Small intestine (tissue), 7 donors: ENCODE measurements around the gene ACACB. TPM values are rescaled to one million over a fixed set of nuclear protein-coding genes. Genes with fewer than 3 reads are reported as not detected.

ENCODE experiments used
- DNase-seq, 2 donors: peaks; one replicate each; pipeline versions ENCODE4 v3.0.0 to v3.0.0-alpha.2; 2013
- FAIRE-seq: peaks from 2 replicates; lab custom pipeline; 2012; peaks lifted over from hg19 to GRCh38; lab: Jason Lieb, UNC
- H3K27ac ChIP-seq, 3 donors: one replicate each; pipeline ENCODE4 v1.5.1; 2013; ENCODE audit warnings: low read length in 2 of 3, mild to moderate bottlenecking in 2 of 3, control low read depth in 1 of 3, inconsistent platforms in 1 of 3, low read depth in 1 of 3, moderate library complexity in 1 of 3
- H3K27me3 ChIP-seq, 3 donors: one replicate each; pipeline ENCODE4 v1.6.1; 2013; ENCODE audit warnings: low read length in 3 of 3, inconsistent platforms in 1 of 3; ENCODE audit not compliant: control insufficient read depth in 3 of 3, insufficient read depth in 3 of 3
- H3K36me3 ChIP-seq, 3 donors: one replicate each; pipeline ENCODE4 v1.6.1; 2013; ENCODE audit warnings: low read length in 3 of 3, inconsistent platforms in 1 of 3, low read depth in 1 of 3, mild to moderate bottlenecking in 1 of 3, moderate library complexity in 1 of 3; ENCODE audit not compliant: control insufficient read depth in 3 of 3, insufficient read depth in 2 of 3
- H3K4me1 ChIP-seq, 3 donors: one replicate each; pipeline ENCODE4 v1.6.1; 2013; ENCODE audit warnings: low read length in 2 of 3, inconsistent platforms in 1 of 3, low read depth in 1 of 3, mild to moderate bottlenecking in 1 of 3, moderate library complexity in 1 of 3; ENCODE audit not compliant: control insufficient read depth in 3 of 3, insufficient read depth in 2 of 3
- H3K4me3 ChIP-seq, 3 donors: one replicate each; pipeline ENCODE4 v1.5.1; 2013; ENCODE audit warnings: low read length in 3 of 3, control low read depth in 1 of 3, inconsistent platforms in 1 of 3, low read depth in 1 of 3, mild to moderate bottlenecking in 1 of 3, moderate library complexity in 1 of 3
- H3K9me3 ChIP-seq, 2 donors: one replicate each; pipeline ENCODE4 v1.6.1; 2013; ENCODE audit warnings: low read depth in 1 of 2, low read length in 1 of 2; ENCODE audit not compliant: control insufficient read depth in 2 of 2, insufficient read depth in 1 of 2
- WGBS, 3 donors: extraction: QIAGEN DNeasy Blood & Tissue Kit; methylation state at CpG; one replicate each; pipeline ENCODE4 v1.1.7; 2013; 5-methylcytosine and 5-hydroxymethylcytosine counted together
- polyA plus RNA-seq, 4 donors: library from polyadenylated mRNA; stranded (reverse) in 3 of 4; unstranded in 1 of 4; fragments of 200-250 nt in 3 of 4; fragments of 120-200 nt in 1 of 4; gene quantifications; one replicate each; pipeline versions ENCODE4 v1.2.1 to v1.2.3, GENCODE V29; 2013
- donor health status: healthy with polysubstance abuse.
- donor health status: control.
- donor health status: control.
- donor health status: Bipolar disorder and iron deficiency.
- donor health status: healthy.

The ACACB gene
- polyA plus RNA-seq, 4 donors: 7.0 to 40.5 (median 14.1) TPM

DNA sequence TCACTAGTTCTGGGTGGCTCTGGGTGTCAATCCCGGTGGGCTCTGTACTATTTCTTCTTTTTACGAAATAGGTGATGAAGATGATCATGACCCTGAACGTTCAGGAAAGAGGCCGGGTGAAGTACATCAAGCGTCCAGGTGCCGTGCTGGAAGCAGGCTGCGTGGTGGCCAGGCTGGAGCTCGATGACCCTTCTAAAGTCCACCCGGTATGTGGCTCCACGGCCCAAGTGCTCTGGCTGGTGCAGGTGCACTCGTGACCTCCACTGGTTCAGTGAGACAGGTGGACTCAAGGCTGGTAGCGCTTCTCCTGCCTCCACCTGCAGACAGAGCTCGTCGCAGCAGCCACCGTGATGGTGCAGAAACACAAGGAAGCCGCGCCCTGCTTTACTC lies 85.1 kb downstream of the ACACB start:
- Histone ChIP-seq H3K27ac (no peak overlapping the region), H3K27me3 (no peaks in the 10 kb centered on the region), H3K4me3 (no peak overlapping the region), H3K9me3 (no peaks in the 10 kb centered on the region), H3K36me3 (peaks cover 9 to 34% (median 15%) of the 10 kb centered on the region in 3 donors), H3K4me1 (no peaks in the 10 kb centered on the region)
- DNase-seq: no peak
- FAIRE-seq: no peak
- WGBS, 3 donors: 83 to 90% (median 86%) methylated on average over 17 of the region's 17 CpGs

DNA sequence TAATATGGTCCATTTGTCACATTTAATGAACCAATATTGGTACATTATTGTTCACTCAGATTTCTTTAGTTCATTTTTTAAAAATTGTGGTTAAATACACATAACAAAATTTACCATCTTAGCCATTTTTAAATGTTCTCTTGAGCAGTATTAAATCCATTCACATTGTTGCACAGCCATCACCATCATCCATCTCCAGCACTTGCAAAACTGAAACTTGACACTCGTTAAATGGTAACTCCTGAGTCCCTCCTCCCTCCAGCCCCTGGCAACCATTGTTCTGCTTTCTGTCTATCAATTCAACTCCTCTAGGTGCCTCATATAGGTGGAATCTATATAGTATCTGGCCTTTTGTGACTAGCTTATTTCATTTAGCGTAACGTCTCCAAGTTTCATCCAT lies 86.4 kb downstream of the ACACB start:
- no peaks in the 10 kb centered on the region for H3K4me1 ChIP-seq
- H3K4me3 ChIP-seq: no peak overlapping the region
- H3K27me3 ChIP-seq: no peaks in the 10 kb centered on the region
- H3K36me3 ChIP-seq: peaks cover 4 to 33% (median 25%) of the 10 kb centered on the region in 3 donors
- DNase-seq (no peak), FAIRE-seq (no peak)
- H3K27ac ChIP-seq: no peak overlapping the region
- no peaks in the 10 kb centered on the region for H3K9me3 ChIP-seq
- WGBS, 3 donors: 95 to 98% (median 97%) methylated on average over 3 of the region's 3 CpGs

DNA sequence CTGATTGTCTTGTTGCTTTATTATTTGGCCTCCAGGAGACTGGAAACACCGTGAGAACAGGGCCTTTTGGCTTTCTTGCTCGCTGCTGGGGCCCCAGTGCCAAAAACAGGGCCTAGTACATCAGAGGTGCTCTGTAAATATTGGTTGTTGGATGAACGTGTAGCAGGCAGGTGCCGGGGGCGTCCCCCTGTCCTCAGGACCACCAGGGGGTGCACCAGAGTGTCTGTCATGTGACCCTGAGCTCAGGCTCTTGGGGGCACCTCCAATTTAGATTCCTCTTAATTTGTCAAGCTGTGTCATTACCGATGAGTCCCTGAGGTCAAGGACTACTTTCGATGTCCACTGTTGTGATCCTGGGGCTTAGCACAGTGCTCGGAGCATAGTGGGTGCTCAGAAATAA lies 87.1 kb downstream of the ACACB start:
- DNase-seq (no peak), FAIRE-seq (no peak)
- H3K27me3 ChIP-seq: no peaks in the 10 kb centered on the region
- no peak overlapping the region for H3K4me3 ChIP-seq
- 84 to 94% (median 93%) methylated on average over 8 of the region's 8 CpGs for WGBS, 3 donors
- no peak overlapping the region for H3K27ac ChIP-seq
- no peaks in the 10 kb centered on the region for H3K9me3 ChIP-seq
- H3K4me1 ChIP-seq: no peaks in the 10 kb centered on the region
- peaks cover 8 to 38% (median 30%) of the 10 kb centered on the region in 3 donors for H3K36me3 ChIP-seq

DNA sequence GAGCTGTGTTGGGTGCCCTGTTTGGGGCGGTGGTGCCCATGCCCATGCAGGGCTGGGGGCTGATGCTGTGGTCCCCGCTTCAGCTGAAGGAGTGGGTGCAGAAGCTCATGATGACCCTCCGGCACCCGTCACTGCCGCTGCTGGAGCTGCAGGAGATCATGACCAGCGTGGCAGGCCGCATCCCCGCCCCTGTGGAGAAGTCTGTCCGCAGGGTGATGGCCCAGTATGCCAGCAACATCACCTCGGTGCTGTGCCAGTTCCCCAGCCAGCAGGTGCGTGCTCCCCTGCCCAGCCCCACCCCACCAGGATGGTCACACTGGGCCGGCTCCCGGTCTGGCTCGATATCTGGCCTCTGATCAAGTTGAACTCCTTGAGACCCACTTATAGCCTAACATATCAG lies 92.7 kb downstream of the ACACB start:
- peaks cover 10 to 42% (median 24%) of the 10 kb centered on the region in 3 donors for H3K36me3 ChIP-seq

DNA sequence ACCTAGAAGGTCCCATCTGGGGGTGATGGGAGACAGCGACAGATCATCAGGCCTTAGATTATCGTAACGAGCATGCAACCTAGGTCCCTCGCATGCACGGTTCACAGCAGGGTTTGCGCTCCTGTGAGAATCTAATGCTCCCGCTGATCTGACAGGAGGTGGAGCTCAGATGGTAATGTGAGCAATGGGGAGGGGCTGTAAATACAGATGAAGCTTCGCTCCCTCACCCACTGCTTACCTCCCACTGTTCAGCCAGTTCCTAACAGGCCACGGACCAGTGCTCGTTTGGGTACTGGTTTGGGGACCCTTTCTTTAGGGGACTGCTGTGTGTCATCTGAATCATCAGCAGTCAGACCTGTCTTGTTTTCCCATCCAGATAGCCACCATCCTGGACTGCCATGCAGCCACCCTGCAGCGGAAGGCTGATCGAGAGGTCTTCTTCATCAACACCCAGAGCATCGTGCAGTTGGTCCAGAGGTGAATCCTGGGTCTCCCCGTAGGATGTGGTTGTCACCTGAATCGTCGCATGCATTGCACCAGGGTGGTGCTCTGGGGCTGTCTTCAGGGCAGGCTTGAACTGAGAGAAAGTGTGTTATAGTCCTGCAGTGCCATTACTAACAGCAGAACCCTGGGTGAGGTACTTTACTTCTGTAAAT lies 96.2 kb downstream of the ACACB start:
- Histone ChIP-seq H3K36me3 (peaks cover 17 to 43% (median 25%) of the 10 kb centered on the region in 3 donors), H3K9me3 (no peaks in the 10 kb centered on the region), H3K4me1 (no peaks in the 10 kb centered on the region), H3K27me3 (no peaks in the 10 kb centered on the region), H3K4me3 (no peak overlapping the region), H3K27ac (no peak overlapping the region)
- no peak for FAIRE-seq
- WGBS, 3 donors: 95 to 98% (median 96%) methylated on average over 16 of the region's 16 CpGs
- no peak for DNase-seq

More for the DNA sequence above, 92.7 kb downstream of the ACACB start:
- Histone ChIP-seq H3K4me3 (no peak overlapping the region), H3K9me3 (no peaks in the 10 kb centered on the region), H3K4me1 (no peaks in the 10 kb centered on the region), H3K27ac (no peak overlapping the region), H3K27me3 (no peaks in the 10 kb centered on the region)
- 95 to 97% (median 97%) methylated on average over 14 of the region's 14 CpGs for WGBS, 3 donors
- DNase-seq: no peak
- FAIRE-seq: no peak

DNA sequence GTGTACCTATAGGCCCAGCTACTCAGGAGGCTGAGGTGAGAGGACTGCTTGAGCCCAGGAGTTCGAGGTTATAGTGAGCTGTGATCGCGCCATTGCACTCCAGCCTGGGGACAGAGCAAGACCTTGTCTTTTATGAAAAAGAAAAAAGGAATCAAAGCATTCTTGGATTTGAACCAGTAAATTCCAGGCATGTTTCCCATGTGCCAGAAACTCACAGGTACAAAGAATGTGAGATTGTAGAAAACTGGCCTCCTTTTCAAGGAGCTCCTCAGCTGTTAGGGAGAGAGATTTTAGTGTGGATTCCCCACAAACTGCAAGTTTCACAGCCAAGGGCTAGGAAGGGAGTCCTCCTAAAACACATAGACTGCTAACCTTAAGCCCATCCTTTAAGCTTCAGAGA lies 97.7 kb downstream of the ACACB start:
- Histone ChIP-seq H3K9me3 (no peaks in the 10 kb centered on the region), H3K4me1 (no peaks in the 10 kb centered on the region), H3K27ac (no peak overlapping the region), H3K4me3 (no peak overlapping the region), H3K27me3 (no peaks in the 10 kb centered on the region), H3K36me3 (peaks cover 13 to 37% (median 15%) of the 10 kb centered on the region in 3 donors)
- WGBS, 3 donors: 96 to 100% (median 98%) methylated on average over 3 of the region's 3 CpGs
- no peak for FAIRE-seq
- DNase-seq: no peak

DNA sequence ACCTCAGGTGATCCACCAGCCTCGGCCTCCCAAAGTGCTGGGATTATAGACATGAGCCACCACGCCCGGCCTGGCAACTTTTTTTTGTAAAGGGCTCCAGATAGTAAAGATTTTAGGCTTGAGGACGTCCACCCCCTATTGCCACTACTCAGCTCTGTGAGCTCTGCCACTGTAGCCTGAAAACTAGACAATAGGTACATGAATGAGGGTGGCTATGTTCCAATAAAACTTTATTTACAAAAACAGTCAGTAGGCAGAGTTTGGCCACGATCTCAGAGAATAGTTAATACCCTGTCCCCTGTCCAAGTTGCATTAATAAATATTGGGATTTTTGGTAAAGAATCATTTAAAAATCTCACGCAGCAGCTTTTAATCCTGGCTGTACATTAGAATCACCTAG lies 102.6 kb downstream of the ACACB start:
- H3K4me1 ChIP-seq: no peaks in the 10 kb centered on the region
- peaks cover 13 to 42% (median 17%) of the 10 kb centered on the region in 3 donors for H3K36me3 ChIP-seq
- no peak overlapping the region for H3K4me3 ChIP-seq
- H3K27ac ChIP-seq: no peak overlapping the region
- no peaks in the 10 kb centered on the region for H3K9me3 ChIP-seq
- DNase-seq (no peak), FAIRE-seq (no peak)
- WGBS, 3 donors: 93 to 98% (median 95%) methylated on average over 6 of the region's 6 CpGs
- no peaks in the 10 kb centered on the region for H3K27me3 ChIP-seq

DNA sequence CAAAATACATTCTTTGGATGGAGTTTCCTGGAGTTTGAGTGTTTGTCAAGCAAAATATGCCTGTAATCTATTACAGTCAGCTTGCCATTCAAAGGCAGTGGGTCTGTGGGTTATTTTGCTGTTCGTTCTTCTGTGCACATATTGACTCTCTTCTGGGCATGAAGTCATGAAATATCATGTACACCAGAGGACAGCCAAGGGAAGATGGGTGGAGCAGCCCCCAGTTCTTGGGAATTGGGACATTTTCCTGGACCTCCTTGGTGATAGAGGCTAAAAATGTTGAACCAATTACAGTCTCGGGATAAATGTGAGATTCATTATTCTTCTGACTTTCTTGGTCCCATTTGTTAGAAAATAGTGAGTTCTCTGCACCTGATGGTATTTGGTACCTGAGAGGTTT lies 103.6 kb downstream of the ACACB start:
- H3K4me1 ChIP-seq: no peaks in the 10 kb centered on the region
- no peak for FAIRE-seq
- H3K27ac ChIP-seq: no peak overlapping the region
- DNase-seq: no peak
- H3K27me3 ChIP-seq: no peaks in the 10 kb centered on the region
- H3K36me3 ChIP-seq: peaks cover 13 to 41% (median 17%) of the 10 kb centered on the region in 3 donors
- H3K4me3 ChIP-seq: no peak overlapping the region
- 80 to 91% (median 84%) methylated on average over 2 of the region's 2 CpGs for WGBS, 3 donors
- H3K9me3 ChIP-seq: no peaks in the 10 kb centered on the region
